Measurements from ENCODE around the gene PDLIM1.
A peak's percentile ranks its signal among the peaks of the same experiment; 100 is the strongest.
"Not testable (repeated sequence)": the region's sequence is repeated elsewhere in the genome, so short reads cannot be mapped to it uniquely, and the experiment has no call there.

Gene PDLIM1

GRCh38 chr10:95237376-95238170 lies 53.2 kb downstream of the PDLIM1 start:
- no peak for DNase-seq

GRCh38 chr10:95236068-95236903 lies 54.5 kb downstream of the PDLIM1 start:
- DNase-seq, result no peak

- DNase-seq, result no peak
Observed at GRCh38 chr10:95235676-95236067, 55.1 kb downstream of the PDLIM1 start.

- DNase-seq, result no peak
Observed at GRCh38 chr10:95234951-95235350, 55.9 kb downstream of the PDLIM1 start.

- no peak for DNase-seq
Observed at GRCh38 chr10:95233377-95234034, 57.3 kb downstream of the PDLIM1 start.

GRCh38 chr10:95230677-95231586 lies 59.9 kb downstream of the PDLIM1 start:
- peak; percentile 7 for DNase-seq

- DNase-seq, result no peak
Observed at GRCh38 chr10:95229724-95230627, 60.8 kb downstream of the PDLIM1 start.

- DNase-seq, result not testable (repeated sequence)
Observed at GRCh38 chr10:95228934-95229723, 61.7 kb downstream of the PDLIM1 start.

GRCh38 chr10:95225136-95225535 lies 65.7 kb downstream of the PDLIM1 start:
- DNase-seq, result no peak

- no peak for DNase-seq
Observed at GRCh38 chr10:95221124-95221523, 69.7 kb downstream of the PDLIM1 start.

- DNase-seq, result no peak
Observed at GRCh38 chr10:95220539-95220938, 70.3 kb downstream of the PDLIM1 start.

GRCh38 chr10:95217476-95217875 lies 73.3 kb downstream of the PDLIM1 start:
- no peak for DNase-seq

- DNase-seq, result no peak
Observed at GRCh38 chr10:95214793-95215192, 76.0 kb downstream of the PDLIM1 start.

GRCh38 chr10:95214369-95214768 lies 76.4 kb downstream of the PDLIM1 start:
- no peak for DNase-seq

GRCh38 chr10:95211606-95212279 lies 79.1 kb downstream of the PDLIM1 start:
- DNase-seq, result no peak

GRCh38 chr10:95209509-95210127 lies 81.2 kb downstream of the PDLIM1 start:
- DNase-seq, result no peak

GRCh38 chr10:95208702-95209391 lies 82.0 kb downstream of the PDLIM1 start:
- no peak for DNase-seq

- not testable (repeated sequence) for DNase-seq
Observed at GRCh38 chr10:95202865-95203264, 87.9 kb downstream of the PDLIM1 start.

GRCh38 chr10:95201736-95202135 lies 89.1 kb downstream of the PDLIM1 start:
- DNase-seq, result no peak
